ENCODE results near the gene LMX1A.

GRCh38 chr1:165224504-165224903, 132.0 kb downstream of the LMX1A start:
- TF ChIP-seq POLR2A (IDR thresholded peaks at IDR 0.05), result no peak
- no peak for TF ChIP-seq CTCF (IDR thresholded peaks at IDR 0.05)

All from esophagus squamous epithelium (tissue), 4 donors.